CD4-positive, CD25-positive, alpha-beta regulatory T cell (primary cell): Measurements from ENCODE around the gene SPECC1. TPM values are rescaled to one million over a fixed set of nuclear protein-coding genes. Genes with fewer than 3 reads are reported as not detected.
"Not testable (repeated sequence)": the region's sequence is repeated elsewhere in the genome, so short reads cannot be mapped to it uniquely, and the experiment has no call there.

ENCODE experiments used
- ATAC-seq, 2 donors: fragments of 150-1000 bp; cut with Tn5 transposase; one replicate each; pipeline ENCODE4 v1.10.0; 2021; ENCODE audit warnings: low read depth in 2 of 2, moderate number of reproducible peaks in 2 of 2, moderate library complexity in 1 of 2
- DNase-seq, 3 donors: peaks; one replicate each; pipeline versions ENCODE4 v3.0.0 to v3.0.0-alpha.2; 2012 to 2022; ENCODE audit warnings: mixed read lengths in 1 of 3
- H3K27ac ChIP-seq: one replicate; pipeline ENCODE4 v1.7.0; 2013; ENCODE audit warnings: mild to moderate bottlenecking, low read length; ENCODE audit not compliant: insufficient read depth, poor library complexity, severe bottlenecking
- H3K27me3 ChIP-seq: one replicate; pipeline ENCODE4 v1.7.0; 2013; ENCODE audit warnings: low read length; ENCODE audit not compliant: control insufficient read depth, insufficient read depth
- H3K36me3 ChIP-seq: one replicate; pipeline ENCODE4 v1.7.0; 2013; ENCODE audit warnings: mild to moderate bottlenecking, low read length, moderate library complexity; ENCODE audit not compliant: control insufficient read depth, insufficient read depth
- H3K4me1 ChIP-seq: 2 replicates; pipeline ENCODE4 v1.7.0; 2013; ENCODE audit warnings: mild to moderate bottlenecking, low read length; ENCODE audit not compliant: insufficient read depth, control insufficient read depth, poor library complexity, severe bottlenecking
- H3K4me3 ChIP-seq: one replicate; pipeline ENCODE4 v1.7.0; 2013; ENCODE audit warnings: low read depth, mild to moderate bottlenecking, low read length, moderate library complexity
- H3K9me3 ChIP-seq, 2 experiments: 1 replicate in 1 of 2; 2 replicates in 1 of 2; pipeline ENCODE4 v1.7.0; 2013; ENCODE audit warnings: low read length in 2 of 2, mild to moderate bottlenecking in 1 of 2, moderate library complexity in 1 of 2; ENCODE audit not compliant: control insufficient read depth in 2 of 2
- H3K27ac Mint-ChIP-seq, 3 donors: one replicate each; pipeline ENCODE4 v1.8.0; 2020 to 2022; ENCODE audit warnings: mild to moderate bottlenecking in 3 of 3, mixed read lengths in 3 of 3, moderate library complexity in 2 of 3
- H3K27me3 Mint-ChIP-seq: one replicate; pipeline ENCODE4 v1.8.0; 2022; ENCODE audit warnings: mild to moderate bottlenecking, mixed read lengths
- H3K36me3 Mint-ChIP-seq: one replicate; pipeline ENCODE4 v1.8.0; 2020; ENCODE audit warnings: mixed read lengths
- H3K4me1 Mint-ChIP-seq, 4 donors: one replicate each; pipeline ENCODE4 v1.8.0; 2020 to 2022; ENCODE audit warnings: mixed read lengths in 4 of 4, mild to moderate bottlenecking in 1 of 4
- H3K4me3 Mint-ChIP-seq, 4 donors: one replicate each; pipeline ENCODE4 v1.8.0; 2020 to 2022; ENCODE audit warnings: mild to moderate bottlenecking in 4 of 4, mixed read lengths in 4 of 4, moderate library complexity in 3 of 4
- H3K9me3 Mint-ChIP-seq, 7 donors: one replicate each; pipeline ENCODE4 v1.8.0; 2020 to 2022; ENCODE audit warnings: mixed read lengths in 7 of 7, mild to moderate bottlenecking in 3 of 7, moderate library complexity in 2 of 7
- polyA plus RNA-seq, 4 donors: library from polyadenylated mRNA; unstranded; fragments of 300-500 nt; fragmentation: Illumina TruSeq; gene quantifications; one replicate each; pipeline ENCODE4 v1.2.3, GENCODE V29; 2021
- total RNA-seq: library from RNA; stranded (reverse); gene quantifications from one replicate; pipeline ENCODE4 v1.2.3, GENCODE V29; 2022

Gene SPECC1
- total and polyA plus RNA-seq, 5 donors from 2014 or later = 0.62 to 6.5 (median 1.2) TPM

DNA sequence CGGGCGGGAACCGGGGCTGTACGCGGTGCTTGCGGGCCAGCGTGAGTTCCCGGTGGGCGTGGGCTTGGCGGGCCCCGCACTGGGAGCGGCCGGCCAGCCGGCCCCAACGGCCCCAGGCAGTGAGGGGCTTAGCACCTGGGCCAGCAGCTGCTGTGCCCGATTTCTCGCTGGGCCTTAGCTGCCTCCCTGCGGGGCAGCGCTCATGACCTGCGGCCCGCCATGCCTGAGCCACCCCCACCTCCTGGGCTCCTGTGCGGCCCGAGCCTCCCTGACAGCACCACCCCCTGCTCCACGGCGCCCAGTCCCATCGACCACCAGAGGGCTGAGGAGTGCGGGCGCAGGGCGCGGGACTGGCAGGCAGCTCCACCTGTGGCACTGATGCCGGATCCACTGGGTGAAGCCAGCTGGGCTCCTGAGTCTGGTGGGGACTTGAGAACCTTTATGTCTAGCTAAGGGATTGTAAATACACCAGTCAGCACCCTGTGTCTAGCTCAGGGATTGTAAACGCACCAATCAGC lies 7.4 kb downstream of the SPECC1 start:
- H3K27ac Mint-ChIP-seq, H3K4me1 Mint-ChIP-seq, H3K9me3 ChIP-seq, ATAC-seq, H3K9me3 Mint-ChIP-seq, H3K36me3 ChIP-seq, H3K4me3 Mint-ChIP-seq, DNase-seq, H3K4me3 ChIP-seq, H3K27ac ChIP-seq, H3K4me1 ChIP-seq, H3K36me3 Mint-ChIP-seq: not testable (repeated sequence)
- peaks cover 51% of the 10 kb centered on the region for H3K27me3 Mint-ChIP-seq
- H3K27me3 ChIP-seq = peaks cover 17% of the 10 kb centered on the region

DNA sequence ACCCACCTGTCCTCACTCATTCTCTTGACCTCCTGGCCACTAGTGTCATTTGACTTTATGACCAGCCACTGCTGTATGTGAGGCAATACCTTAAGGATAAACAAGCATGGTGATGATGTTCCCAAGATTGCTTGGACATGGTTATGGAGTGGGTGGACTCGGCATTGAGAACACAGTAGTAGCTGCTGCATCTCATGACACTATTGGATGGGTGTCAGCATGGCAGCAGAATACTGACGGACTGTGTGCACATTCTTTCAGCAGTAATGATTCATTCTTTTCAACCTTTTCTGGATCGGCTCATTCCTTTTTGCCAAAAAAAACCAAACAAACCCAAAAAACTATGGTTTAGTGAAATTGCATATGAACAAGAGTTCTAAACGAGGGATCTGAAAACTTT lies 13.5 kb downstream of the SPECC1 start:
- Mint-ChIP-seq H3K36me3 (no peaks in the 10 kb centered on the region), H3K27ac (no peak overlapping the region), H3K9me3 (peaks cover 0 to 5% (median 0%) of the 10 kb centered on the region in 7 donors), H3K4me3 (no peak overlapping the region), H3K27me3 (peaks cover 22% of the 10 kb centered on the region), H3K4me1 (no peaks in the 10 kb centered on the region)
- Histone ChIP-seq H3K36me3 (no peaks in the 10 kb centered on the region), H3K27ac (no peak overlapping the region), H3K4me1 (no peaks in the 10 kb centered on the region), H3K9me3 (no peaks in the 10 kb centered on the region), H3K27me3 (peaks cover 11% of the 10 kb centered on the region), H3K4me3 (no peak overlapping the region)
- ATAC-seq (no peak), DNase-seq (no peak)

DNA sequence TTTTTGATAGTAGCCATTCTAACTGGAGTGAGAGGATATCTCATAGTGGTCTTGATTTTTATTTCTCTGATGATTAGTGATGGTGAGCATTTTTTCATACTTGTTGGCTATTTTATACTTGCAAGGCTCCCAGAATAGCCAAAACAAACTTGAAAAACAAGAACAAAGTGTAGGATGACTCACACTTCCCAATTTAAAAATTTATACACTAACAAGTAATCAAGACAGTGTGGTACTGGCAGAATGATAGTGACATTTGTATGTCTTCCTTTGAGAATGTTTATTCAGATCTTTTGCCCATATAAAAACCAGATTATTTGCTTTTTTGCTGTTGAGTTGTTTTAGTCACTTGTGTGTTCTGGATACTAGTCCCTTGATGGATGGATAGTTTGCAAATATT lies 17.8 kb downstream of the SPECC1 start:
- H3K4me3 Mint-ChIP-seq = no peak overlapping the region
- no peak overlapping the region for H3K4me3 ChIP-seq
- H3K4me1 ChIP-seq = no peaks in the 10 kb centered on the region
- no peaks in the 10 kb centered on the region for H3K4me1 Mint-ChIP-seq
- no peaks in the 10 kb centered on the region for H3K9me3 ChIP-seq
- peaks cover 0 to 7% (median 0%) of the 10 kb centered on the region in 7 donors for H3K9me3 Mint-ChIP-seq
- H3K27ac Mint-ChIP-seq = no peak overlapping the region
- H3K27me3 Mint-ChIP-seq = peaks cover 24% of the 10 kb centered on the region
- H3K27ac ChIP-seq = no peak overlapping the region
- H3K27me3 ChIP-seq = peaks cover 13% of the 10 kb centered on the region
- no peaks in the 10 kb centered on the region for H3K36me3 ChIP-seq
- DNase-seq (no peak), ATAC-seq (no peak)
- no peaks in the 10 kb centered on the region for H3K36me3 Mint-ChIP-seq

DNA sequence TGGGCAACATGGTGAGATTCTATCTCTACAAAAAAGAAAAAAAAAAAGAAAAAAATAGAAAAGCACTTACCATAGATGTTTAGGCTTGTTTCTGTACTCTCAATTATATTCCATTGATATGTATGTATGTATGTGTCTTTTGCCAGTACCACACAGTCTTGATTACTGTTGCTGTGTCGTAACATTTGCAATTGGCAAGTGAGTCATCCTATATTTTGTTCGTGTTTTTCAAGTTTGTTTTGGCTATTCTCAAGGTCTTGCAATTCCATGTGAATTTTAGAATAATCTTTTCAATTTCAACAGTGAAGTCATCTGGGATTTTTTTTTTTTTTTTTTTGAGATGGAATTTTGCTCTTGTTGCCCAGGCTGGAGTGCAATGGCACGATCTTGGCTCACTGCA lies 19.3 kb downstream of the SPECC1 start:
- H3K4me3 Mint-ChIP-seq = no peak overlapping the region
- ATAC-seq = no peak

DNA sequence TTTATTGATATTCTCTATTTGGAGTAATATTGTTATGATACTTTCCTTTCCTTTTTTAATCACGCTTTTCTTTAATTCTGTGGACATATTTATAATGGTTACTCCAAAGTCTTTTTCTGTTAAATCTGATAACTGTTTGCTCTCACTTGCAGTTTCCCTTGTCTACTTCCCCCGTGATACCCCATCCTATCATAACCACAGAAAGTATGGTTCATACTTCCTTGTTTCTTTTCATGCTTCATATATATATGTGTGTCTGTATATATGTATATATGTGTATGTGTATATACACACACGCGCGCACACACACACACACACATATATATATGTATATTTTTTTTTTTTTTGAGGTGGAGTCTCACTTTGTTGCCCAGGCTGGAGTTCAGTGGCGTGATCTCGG lies 23.5 kb downstream of the SPECC1 start:
- no peak for ATAC-seq
- no peak for DNase-seq
- H3K4me3 ChIP-seq = no peak overlapping the region
- Mint-ChIP-seq H3K4me3 (no peak overlapping the region), H3K9me3 (peaks cover 0 to 3% (median 0%) of the 10 kb centered on the region in 7 donors), H3K27ac (no peak overlapping the region), H3K36me3 (no peaks in the 10 kb centered on the region), H3K27me3 (peaks cover 25% of the 10 kb centered on the region), H3K4me1 (no peaks in the 10 kb centered on the region)
- no peak overlapping the region for H3K27ac ChIP-seq
- no peaks in the 10 kb centered on the region for H3K9me3 ChIP-seq
- H3K4me1 ChIP-seq = no peaks in the 10 kb centered on the region
- peaks cover 2% of the 10 kb centered on the region for H3K27me3 ChIP-seq
- no peaks in the 10 kb centered on the region for H3K36me3 ChIP-seq

More for the DNA sequence above, 19.3 kb downstream of the SPECC1 start:
- Mint-ChIP-seq H3K9me3 (peaks cover 0 to 7% (median 0%) of the 10 kb centered on the region in 7 donors), H3K4me1 (no peaks in the 10 kb centered on the region), H3K27me3 (peaks cover 29% of the 10 kb centered on the region), H3K27ac (no peak overlapping the region), H3K36me3 (no peaks in the 10 kb centered on the region)
- H3K9me3 ChIP-seq = no peaks in the 10 kb centered on the region
- no peak overlapping the region for H3K27ac ChIP-seq
- H3K27me3 ChIP-seq = peaks cover 13% of the 10 kb centered on the region
- no peaks in the 10 kb centered on the region for H3K4me1 ChIP-seq
- no peak overlapping the region for H3K4me3 ChIP-seq
- no peak for DNase-seq
- no peaks in the 10 kb centered on the region for H3K36me3 ChIP-seq

DNA sequence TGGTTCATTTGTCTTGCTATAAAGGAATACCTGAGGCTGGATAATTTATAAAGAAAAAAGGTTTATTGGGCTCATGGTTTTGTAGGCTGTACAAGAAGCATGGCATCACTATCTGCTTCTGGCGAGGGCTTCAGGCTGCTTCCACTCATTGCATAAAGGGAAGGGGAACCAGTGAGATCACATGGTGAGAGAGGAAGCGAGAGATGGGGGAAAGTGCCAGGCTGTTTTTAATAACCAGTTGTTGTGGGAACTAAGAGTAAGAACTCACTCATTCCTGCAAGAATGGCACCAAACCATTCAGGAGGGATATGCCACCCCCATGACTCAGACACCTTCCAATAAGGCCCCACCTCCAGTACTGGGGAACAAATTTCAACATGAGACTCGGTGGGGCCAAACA lies 24.3 kb downstream of the SPECC1 start:
- Mint-ChIP-seq H3K9me3 (peaks cover 0 to 1% (median 0%) of the 10 kb centered on the region in 7 donors), H3K4me1 (no peaks in the 10 kb centered on the region), H3K27ac (no peak overlapping the region), H3K27me3 (peaks cover 25% of the 10 kb centered on the region), H3K36me3 (no peaks in the 10 kb centered on the region), H3K4me3 (no peak overlapping the region)
- Histone ChIP-seq H3K4me1 (no peaks in the 10 kb centered on the region), H3K27me3 (peaks cover 2% of the 10 kb centered on the region), H3K27ac (no peak overlapping the region), H3K36me3 (no peaks in the 10 kb centered on the region), H3K9me3 (no peaks in the 10 kb centered on the region), H3K4me3 (no peak overlapping the region)
- DNase-seq (no peak), ATAC-seq (no peak)

DNA sequence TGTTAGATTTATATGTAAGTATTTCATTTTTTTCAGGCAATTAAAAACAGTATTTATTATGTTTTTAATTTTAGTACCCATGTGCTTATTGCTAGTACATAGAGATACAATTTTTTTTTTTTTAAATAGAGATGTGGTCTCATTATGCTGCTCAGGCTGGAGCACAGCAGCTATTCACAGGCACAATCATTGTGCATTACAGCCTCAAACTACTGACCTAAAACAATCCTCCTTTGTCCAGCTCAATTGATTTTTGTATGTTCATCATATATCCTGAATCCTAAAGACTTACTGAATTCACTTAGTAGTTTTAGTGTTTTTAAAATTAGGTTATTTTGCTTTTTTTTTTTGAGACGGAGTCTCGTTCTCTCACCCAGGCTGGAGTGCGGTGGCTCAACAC lies 26.3 kb downstream of the SPECC1 start:
- Mint-ChIP-seq H3K36me3 (no peaks in the 10 kb centered on the region), H3K27ac (no peak overlapping the region), H3K4me1 (no peaks in the 10 kb centered on the region), H3K27me3 (peaks cover 26% of the 10 kb centered on the region), H3K9me3 (peaks cover 0 to 1% (median 0%) of the 10 kb centered on the region in 7 donors), H3K4me3 (no peak overlapping the region)
- ATAC-seq (no peak), DNase-seq (no peak)
- H3K4me1 ChIP-seq = no peaks in the 10 kb centered on the region
- no peaks in the 10 kb centered on the region for H3K36me3 ChIP-seq
- no peaks in the 10 kb centered on the region for H3K27me3 ChIP-seq
- H3K4me3 ChIP-seq = no peak overlapping the region
- no peak overlapping the region for H3K27ac ChIP-seq
- no peaks in the 10 kb centered on the region for H3K9me3 ChIP-seq

DNA sequence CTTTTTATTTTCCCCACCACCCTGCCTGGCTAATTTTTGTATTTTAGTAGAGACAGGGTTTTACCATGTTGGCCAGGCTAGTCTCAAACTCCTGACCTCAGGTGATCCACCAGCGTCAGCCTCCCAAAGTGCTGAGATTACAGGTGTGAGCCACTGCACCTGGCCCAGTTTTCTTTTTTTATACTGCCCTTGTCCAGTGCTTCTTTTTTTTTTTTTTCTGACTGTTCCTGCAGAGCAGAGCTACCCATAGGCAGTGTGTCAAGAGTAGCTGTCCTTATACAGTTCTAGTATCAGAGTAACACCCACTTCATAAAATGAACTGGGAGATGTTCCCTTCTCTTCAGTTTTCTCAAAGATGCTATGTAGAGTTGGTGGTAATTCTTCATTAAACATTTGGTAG lies 28.1 kb downstream of the SPECC1 start:
- not testable (repeated sequence) for H3K4me3 ChIP-seq, H3K27ac ChIP-seq, H3K36me3 ChIP-seq, ATAC-seq, H3K9me3 Mint-ChIP-seq, H3K27ac Mint-ChIP-seq, H3K4me1 ChIP-seq, H3K9me3 ChIP-seq, H3K27me3 ChIP-seq, DNase-seq, H3K4me3 Mint-ChIP-seq, H3K4me1 Mint-ChIP-seq, H3K36me3 Mint-ChIP-seq
- H3K27me3 Mint-ChIP-seq = peaks cover 22% of the 10 kb centered on the region
